Erythroblast (primary cell): ENCODE data around the gene SETD1B.

Source experiments
- GATA1 ChIP-seq: IDR thresholded peaks from 2 replicates; pipeline ENCODE4 v1.6.1; 2011; ENCODE audit warnings: low read depth, mild to moderate bottlenecking, control low read depth, low read length, moderate library complexity
- POLR2A ChIP-seq: IDR thresholded peaks from 2 replicates; pipeline ENCODE4 v1.6.1; 2011; ENCODE audit warnings: mild to moderate bottlenecking, low read length

DNA sequence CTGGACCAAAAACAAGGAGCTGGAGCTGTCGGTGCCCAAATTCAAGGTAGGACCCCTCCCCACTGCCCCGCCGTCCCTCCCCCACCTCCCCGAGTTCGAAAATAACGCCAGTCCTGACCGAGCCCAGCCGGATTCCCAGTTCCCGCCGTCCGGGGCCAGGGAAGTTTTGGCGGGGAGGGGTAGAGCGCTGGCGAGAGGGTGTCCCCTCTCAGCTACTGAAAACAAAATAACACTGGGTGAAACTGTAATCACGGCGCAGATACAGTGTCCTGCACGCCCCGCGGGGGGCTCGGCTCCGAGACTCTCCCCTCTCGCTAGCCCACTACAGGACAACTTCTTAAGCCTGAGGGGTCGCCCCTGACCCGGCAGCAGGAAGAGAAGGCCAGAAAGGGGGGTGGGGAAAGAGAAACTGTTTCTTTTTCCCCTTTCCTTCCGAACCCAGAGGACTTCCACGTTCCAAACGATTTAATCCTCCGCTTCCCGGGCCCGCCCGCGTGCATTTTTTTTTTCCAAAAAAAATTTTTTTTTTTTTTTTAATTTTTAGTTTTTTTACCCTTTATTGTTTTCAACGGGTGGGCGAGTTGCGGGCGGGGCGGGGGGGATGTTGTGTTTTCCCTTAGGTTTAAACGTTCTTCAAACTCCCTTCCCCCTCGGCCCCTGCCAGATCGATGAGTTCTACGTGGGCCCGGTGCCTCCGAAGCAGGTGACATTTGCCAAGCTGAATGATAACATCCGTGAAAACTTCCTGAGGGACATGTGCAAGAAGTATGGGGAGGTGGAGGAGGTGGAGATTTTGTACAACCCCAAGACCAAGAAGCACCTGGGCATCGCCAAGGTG, 1.6 kb downstream of the SETD1B start:
- no peak for TF ChIP-seq POLR2A
- no peak for TF ChIP-seq GATA1
